CD4-positive, alpha-beta T cell treated with Interferon gamma for 1 hour (primary cell): Measurements from ENCODE around the gene DKK2.

Source experiments
- DNase-seq: peaks from one replicate; pipeline ENCODE4 v3.0.0-alpha.2; 2020

The DKK2 gene

GRCh38 chr4:106907216-106907615 is 128.9 kb downstream of the DKK2 start:
- DNase-seq: no peak

- DNase-seq: no peak
Measured at GRCh38 chr4:106906728-106907127, 129.4 kb downstream of the DKK2 start.

DNA sequence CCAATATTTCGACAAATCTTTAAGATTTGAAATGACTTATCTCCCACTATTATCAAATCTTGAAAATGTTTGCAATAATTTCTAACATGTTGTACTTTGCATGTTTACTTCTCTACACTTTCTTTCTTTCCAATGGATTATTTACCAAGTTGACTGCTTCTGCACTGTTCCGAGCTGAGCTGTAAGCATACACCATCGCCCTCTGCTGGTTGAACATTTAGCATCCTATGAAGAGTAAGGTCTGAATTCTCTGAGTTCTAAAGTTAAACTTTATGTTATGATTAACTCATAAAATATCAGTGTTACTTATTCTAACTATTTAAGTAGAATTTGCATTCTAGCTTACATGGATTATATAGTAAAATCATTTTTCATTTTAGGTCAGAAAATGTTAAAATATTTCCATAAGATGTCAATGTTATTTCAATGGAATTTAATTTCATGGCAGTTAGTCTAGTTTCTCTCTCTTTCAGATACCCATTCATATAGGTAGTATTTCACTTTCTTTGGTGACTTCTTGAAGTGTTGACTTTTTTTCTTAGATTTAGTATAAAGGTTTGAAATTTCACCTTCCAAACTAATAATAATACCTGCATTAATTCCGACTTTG is 137.4 kb downstream of the DKK2 start:
- DNase-seq: no peak

DNA sequence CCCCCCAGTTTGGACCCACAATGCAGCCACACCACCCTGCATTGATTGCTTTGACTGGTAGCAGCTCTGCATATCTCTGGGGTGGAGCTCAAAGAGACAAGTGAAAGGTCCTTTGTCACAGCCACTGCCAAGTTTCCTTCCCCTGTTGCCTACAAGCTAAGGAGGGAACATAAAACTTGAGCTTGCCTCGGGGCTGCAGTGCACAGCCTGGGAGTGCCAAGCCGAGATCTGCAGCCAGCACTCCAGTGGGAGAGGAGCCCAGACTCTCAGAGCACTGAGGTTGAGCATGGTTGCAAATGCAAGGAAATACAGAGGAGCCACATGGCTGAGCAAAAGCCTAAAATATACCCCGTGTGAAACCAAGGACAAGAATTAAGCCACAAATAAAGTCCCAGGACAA is 142.2 kb downstream of the DKK2 start:
- DNase-seq: no peak

GRCh38 chr4:106893395-106893881 is 142.7 kb downstream of the DKK2 start:
- no peak for DNase-seq

- DNase-seq: no peak
Measured at GRCh38 chr4:106892786-106893185, 143.3 kb downstream of the DKK2 start.

GRCh38 chr4:106875340-106875739 is 160.8 kb downstream of the DKK2 start:
- no peak for DNase-seq
